Putamen (tissue), 1 donor: ENCODE measurements around the gene TGM3.
"Not testable (repeated sequence)": the region's sequence is repeated elsewhere in the genome, so short reads cannot be mapped to it uniquely, and the experiment has no call there.

Source experiments
- DNase-seq: peaks from one replicate; pipeline ENCODE4 v3.0.0-alpha.2; 2016; ENCODE audit warnings: low spot score

TGM3 gene

GRCh38 chr20:2295886-2296515, at the start of gene TGM3:
TGM3 (plus strand) TSS chr20:2296001; CDS start chr20:2296064, 63 bp downstream.
- DNase-seq: no peak

GRCh38 chr20:2246069-2246491, 49.7 kb upstream of the TGM3 start:
- no peak for DNase-seq

GRCh38 chr20:2248837-2249236, 47.0 kb upstream of the TGM3 start:
- DNase-seq: no peak

- DNase-seq: no peak
Measured at GRCh38 chr20:2249935-2250334, 45.9 kb upstream of the TGM3 start.

GRCh38 chr20:2252419-2252997, 43.3 kb upstream of the TGM3 start:
- DNase-seq: no peak

- no peak for DNase-seq
Measured at GRCh38 chr20:2253256-2253655, 42.5 kb upstream of the TGM3 start.

- DNase-seq: no peak
Measured at GRCh38 chr20:2254333-2254732, 41.5 kb upstream of the TGM3 start.

- no peak for DNase-seq
Measured at GRCh38 chr20:2255926-2256531, 39.8 kb upstream of the TGM3 start.

- no peak for DNase-seq
Measured at GRCh38 chr20:2259731-2260130, 36.1 kb upstream of the TGM3 start.

- no peak for DNase-seq
Measured at GRCh38 chr20:2260250-2260649, 35.6 kb upstream of the TGM3 start.

GRCh38 chr20:2261046-2261485, 34.7 kb upstream of the TGM3 start:
- no peak for DNase-seq

GRCh38 chr20:2261629-2262028, 34.2 kb upstream of the TGM3 start:
- DNase-seq: no peak

- no peak for DNase-seq
Measured at GRCh38 chr20:2264118-2264517, 31.7 kb upstream of the TGM3 start.

GRCh38 chr20:2264621-2265374, 31.0 kb upstream of the TGM3 start:
- DNase-seq: not testable (repeated sequence)

GRCh38 chr20:2273634-2274302, 22.0 kb upstream of the TGM3 start:
- no peak for DNase-seq

- no peak for DNase-seq
Measured at GRCh38 chr20:2276015-2276414, 19.8 kb upstream of the TGM3 start.

- DNase-seq: no peak
Measured at GRCh38 chr20:2279253-2279779, 16.5 kb upstream of the TGM3 start.

- no peak for DNase-seq
Measured at GRCh38 chr20:2280082-2280481, 15.7 kb upstream of the TGM3 start.

- no peak for DNase-seq
Measured at GRCh38 chr20:2281563-2281962, 14.2 kb upstream of the TGM3 start.

- no peak for DNase-seq
Measured at GRCh38 chr20:2282181-2282580, 13.6 kb upstream of the TGM3 start.

- no peak for DNase-seq
Measured at GRCh38 chr20:2283706-2284423, 11.9 kb upstream of the TGM3 start.
